OCI-LY1 (cell line): ENCODE measurements around the gene KCNK16.

ENCODE experiments used
- CTCF ChIP-seq: fragments of 200-600 bp; sonication (generic), shearing (Covaris generic); IDR thresholded peaks from 2 replicates; pipeline ENCODE4 v1.5.1; 2017; ENCODE audit warnings: mild to moderate bottlenecking, antibody characterized with exemption, low read length, moderate library complexity, mixed read lengths
- EZH2 ChIP-seq: fragments of 200-600 bp; sonication (generic), shearing (Covaris generic); IDR thresholded peaks from 2 replicates; pipeline ENCODE4 v1.8.0; 2017; ENCODE audit warnings: borderline replicate concordance, mixed run types, mild to moderate bottlenecking, antibody characterized with exemption, low read length, moderate library complexity, mixed read lengths

- TF ChIP-seq CTCF (no peak), EZH2 (no peak)
These were observed 20.5 kb downstream of the KCNK16 start for GRCh38 chr6:39302011-39302410.
